Stimulated activated CD4-positive, alpha-beta T cell treated with anti-CD3 and anti-CD28 coated beads, Interleukin-2, amount 100 ng/mL, for 4 hours (primary cell): ENCODE data around the gene TXLNB.

Experiments
- DNase-seq: peaks from one replicate; pipeline ENCODE4 v3.0.0-alpha.2; 2020; ENCODE audit warnings: low read depth

Gene TXLNB

DNA sequence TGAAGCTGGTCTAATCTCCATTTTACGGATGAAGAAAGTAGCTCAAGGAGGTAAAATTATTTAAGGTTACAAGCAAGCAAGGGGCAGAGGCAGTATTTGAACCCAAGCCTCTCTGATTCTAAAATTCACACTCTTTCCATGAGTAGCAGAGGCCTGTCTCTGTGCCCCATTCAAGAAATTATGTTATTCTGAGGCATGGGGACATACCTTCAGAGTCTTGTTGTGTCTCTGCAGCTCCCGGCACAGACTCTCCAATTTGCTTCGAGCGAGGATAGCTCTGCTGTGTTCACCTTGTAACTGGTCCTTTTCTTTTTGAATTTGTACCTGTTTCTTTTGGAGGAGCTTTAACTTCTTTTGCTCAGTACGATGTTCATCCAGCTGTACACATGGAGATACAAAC, 21.5 kb downstream of the TXLNB start:
- no peak for DNase-seq

- no peak for DNase-seq
Measured at GRCh38 chr6:139265512-139266190, 26.1 kb downstream of the TXLNB start.

- no peak for DNase-seq
Measured at GRCh38 chr6:139262519-139263300, 29.1 kb downstream of the TXLNB start.

DNA sequence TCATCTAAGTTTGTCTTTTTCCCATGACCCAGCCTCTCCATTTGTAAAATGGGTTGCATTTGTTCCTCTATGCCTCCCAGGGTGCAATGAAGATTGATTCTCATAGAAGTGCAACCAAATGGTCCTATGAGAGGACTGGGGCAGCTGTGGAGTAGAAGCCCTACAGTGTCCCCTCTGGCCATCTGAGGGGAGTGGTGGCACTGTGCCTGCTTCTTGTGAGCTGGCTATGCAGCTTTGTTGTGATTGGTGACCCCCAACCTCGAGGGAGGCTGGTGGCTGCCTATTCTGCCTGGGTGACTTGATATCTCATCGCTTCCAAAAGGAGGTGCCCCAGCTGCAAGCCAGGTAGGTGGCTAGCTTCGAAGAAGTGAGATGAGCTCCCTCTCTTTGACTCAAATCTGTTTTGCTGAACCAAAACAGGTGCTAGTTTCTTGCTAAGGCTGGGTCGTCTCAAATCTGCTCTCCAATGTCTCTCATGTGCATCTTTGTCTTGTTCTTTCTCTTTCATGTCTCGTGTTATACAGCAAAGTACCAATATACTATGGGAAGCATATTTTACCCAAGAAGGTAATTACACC, 33.9 kb downstream of the TXLNB start:
- DNase-seq: no peak

GRCh38 chr6:139257291-139257690, 34.5 kb downstream of the TXLNB start:
- no peak for DNase-seq

DNA sequence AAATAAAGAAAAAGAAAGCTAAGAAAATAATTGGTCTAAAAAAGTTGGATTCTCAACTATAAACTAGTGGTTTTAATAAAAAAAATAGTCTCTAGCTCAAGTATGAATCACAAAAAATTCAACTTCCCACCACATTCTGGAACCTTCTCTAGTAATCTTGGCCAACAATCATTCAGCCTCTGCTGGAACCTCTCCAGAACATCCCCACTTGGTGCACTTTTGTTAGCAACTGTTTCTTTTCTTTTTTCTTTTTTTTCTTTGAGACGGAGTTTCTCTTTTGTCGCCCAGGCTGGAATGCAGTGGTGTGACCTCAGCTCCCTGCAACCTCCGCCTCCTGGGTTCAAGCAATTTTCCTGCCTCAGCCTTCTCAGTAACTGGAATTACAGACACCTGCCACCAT, 35.7 kb downstream of the TXLNB start:
- DNase-seq: no peak

- DNase-seq: no peak
Measured at GRCh38 chr6:139254196-139254595, 37.6 kb downstream of the TXLNB start.

GRCh38 chr6:139253656-139254055, 38.1 kb downstream of the TXLNB start:
- no peak for DNase-seq

- no peak for DNase-seq
Measured at GRCh38 chr6:139251691-139252390, 40.0 kb downstream of the TXLNB start.

- no peak for DNase-seq
Measured at GRCh38 chr6:139251045-139251690, 40.6 kb downstream of the TXLNB start.

DNA sequence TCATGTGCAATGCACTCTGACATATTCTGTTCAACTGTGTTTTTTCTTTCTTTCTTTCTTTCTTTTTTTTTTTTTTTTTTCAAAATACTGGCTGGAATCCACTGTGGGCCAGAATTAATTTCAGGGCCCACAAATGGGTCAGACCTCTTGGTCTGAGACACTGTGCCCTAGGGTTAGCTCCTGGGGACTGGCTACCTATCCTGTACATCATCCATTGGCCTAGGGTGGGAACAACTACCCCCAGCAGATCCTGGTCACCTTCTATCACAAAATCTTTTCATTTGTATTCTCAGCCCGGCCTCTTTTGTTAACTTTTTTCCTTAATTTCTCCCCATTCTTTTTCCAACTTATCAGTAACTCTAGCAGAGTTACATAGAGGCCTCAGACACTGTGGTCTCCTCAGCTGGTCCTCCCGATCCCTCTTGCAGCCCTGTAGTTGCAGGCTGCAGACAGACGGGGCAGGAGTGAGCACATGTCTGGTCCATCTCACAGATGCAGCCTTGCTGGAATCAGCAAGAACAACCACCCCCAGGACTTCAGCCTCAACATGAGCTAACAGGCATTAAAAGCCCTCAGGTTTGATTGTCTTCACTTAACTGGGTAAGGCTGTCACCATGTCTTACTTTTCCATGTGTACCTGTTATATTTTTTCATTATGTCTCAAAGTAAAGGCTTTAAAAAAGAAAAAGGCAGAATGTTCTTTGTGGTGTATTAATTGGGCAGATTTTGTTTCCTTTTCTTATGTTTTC, 41.3 kb downstream of the TXLNB start:
- no peak for DNase-seq

DNA sequence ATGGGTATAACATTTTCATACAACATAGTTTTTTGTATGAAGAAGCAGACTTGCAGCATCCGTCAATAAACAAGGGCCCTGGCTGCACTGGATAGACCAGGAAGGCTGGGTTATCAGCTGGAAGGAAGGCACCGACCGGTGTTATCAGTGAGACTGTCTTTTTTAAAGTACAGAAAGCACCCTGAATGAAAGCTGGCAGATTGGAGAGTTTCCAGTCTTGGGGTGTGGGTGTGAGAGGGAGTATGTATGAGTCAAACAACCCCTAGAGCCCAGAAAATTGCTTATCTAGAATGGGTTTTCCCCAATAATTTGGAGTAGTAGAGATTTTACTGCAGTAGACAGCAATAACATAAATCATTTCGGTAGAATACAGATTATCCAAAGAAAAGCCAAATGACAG, 42.4 kb downstream of the TXLNB start:
- DNase-seq: peak; percentile 51

DNA sequence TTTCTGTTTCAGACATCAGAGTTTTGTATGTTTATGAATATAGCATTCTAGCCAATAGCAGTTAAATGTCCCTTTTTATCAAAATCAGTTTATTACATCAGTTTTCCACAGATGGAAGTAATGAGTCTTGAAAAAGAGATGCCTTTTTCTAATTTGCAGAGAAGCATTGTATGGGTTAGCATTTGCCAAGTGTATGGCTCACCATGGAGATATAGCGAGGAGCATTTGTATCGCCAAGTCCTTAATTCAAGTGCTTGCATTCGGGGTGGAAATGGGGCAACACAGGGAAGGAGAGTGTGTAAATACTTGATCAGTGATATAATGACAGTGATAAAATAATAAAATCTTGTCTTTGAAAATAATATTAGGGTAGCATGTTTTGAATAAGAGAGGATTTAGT, 42.9 kb downstream of the TXLNB start:
- no peak for DNase-seq

DNA sequence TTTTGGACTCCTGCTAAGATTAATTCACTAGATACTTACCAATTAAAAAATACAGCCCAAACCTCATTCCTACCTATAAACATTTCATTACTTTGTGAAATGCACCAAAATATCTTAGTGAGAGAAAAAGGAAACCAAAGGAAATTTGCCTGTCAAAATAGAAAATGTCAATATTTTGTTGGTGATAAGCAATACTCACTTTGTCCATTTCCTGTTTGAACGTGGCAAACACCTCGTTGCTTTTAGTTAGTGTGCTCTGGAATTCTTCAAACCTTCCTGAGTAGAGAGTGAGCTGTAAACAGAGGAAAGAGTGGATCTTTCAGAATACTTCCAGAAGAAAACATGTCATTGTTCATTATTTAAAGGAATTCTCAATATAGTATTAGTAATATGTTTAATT, 44.2 kb downstream of the TXLNB start:
- DNase-seq: no peak

- DNase-seq: no peak
Measured at GRCh38 chr6:139243536-139243935, 48.3 kb downstream of the TXLNB start.

GRCh38 chr6:139242457-139243240, 49.1 kb downstream of the TXLNB start:
- DNase-seq: no peak

DNA sequence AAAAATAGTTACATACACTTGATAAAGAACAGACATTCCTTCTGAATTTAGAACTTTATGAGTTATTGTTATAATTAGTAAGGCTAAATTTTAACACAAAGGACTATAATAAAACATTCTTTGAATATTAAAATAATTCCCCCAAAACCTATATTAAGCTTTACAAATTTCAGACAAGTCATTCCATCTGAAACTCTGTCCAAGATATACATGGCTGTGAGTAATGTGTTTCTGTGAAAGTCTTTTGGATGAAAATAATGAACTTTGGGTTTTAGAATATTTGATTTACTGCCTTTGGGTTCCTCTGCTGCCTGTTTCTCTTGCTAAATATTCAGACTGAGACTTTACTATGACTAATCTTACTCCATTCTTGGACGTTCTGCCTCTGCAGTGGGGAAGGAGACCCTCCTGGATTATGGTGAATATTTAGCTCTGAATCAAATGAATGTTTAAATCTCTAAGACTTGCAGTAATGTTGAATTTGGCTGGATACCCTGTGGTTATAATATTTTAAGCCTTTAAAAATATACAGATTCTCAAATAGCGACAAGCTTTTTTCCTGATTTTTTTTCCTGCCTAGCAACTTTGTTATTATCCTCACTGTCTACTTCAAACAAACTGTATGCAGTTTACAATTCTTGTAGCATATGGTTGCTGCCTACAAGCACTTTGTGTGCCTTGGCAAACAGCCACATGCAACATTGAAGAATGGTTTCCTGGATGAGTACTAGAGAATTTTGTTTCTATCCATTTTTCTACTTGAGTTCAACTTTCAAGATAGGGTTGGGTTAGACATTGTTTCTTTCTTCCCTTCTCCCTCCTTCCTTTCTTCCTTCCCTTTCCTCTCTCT, 51.4 kb downstream of the TXLNB start:
- DNase-seq: no peak

- no peak for DNase-seq
Measured at GRCh38 chr6:139239064-139239463, 52.7 kb downstream of the TXLNB start.

DNA sequence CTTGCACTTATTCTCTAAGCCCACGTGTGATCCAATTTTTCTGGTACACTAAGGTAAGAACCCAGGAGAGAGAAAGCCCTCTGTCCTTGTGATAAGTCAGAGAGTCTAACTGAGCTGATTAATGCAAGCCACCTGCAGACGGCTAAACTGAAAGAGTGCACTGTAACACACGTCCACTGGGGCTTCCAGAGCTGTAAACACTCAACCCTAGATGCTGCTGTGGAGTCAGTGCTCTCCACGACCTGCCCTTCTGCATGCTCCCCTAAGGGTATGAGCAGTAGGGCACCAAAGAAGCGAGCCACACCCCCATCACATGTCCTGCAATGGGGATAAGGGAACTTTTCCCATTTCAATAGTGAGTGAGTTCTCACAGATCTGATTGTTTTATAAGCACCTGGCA, 55.7 kb downstream of the TXLNB start:
- no peak for DNase-seq

DNA sequence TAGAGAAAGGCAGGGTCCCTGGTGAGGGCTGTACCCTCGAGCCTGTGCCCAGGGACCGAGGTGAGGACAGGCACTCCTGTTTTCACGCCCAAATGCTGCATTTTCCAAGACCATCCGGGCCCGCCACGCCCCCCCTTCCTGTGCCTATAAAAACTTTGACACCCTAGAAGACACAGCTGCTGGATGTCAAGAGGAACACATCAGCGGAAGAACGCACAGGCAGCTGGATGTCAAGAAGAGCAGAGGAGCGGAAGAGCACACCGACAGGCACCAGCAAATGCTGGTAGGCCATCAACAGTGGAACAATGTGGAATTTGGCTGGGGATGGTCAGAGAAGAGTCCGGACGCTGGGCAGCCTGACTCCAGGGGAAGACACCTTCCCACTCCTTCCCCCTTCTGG, 56.1 kb downstream of the TXLNB start:
- no peak for DNase-seq
